Naive thymus-derived CD4-positive, alpha-beta T cell (primary cell): ENCODE measurements around the gene CCDC172. TPM values are rescaled to one million over a fixed set of nuclear protein-coding genes. Genes with fewer than 3 reads are reported as not detected.

ENCODE experiments used
- ATAC-seq: fragments of 150-1000 bp; cut with Tn5 transposase; 2 replicates; pipeline ENCODE4 v1.10.0; 2021; ENCODE audit warnings: mild to moderate bottlenecking, moderate library complexity
- CTCF ChIA-PET: fragments of 350-600 bp; sonication (Branson Sonifier 250); formaldehyde crosslinking; loops from one replicate; lab custom pipeline; 2021; ENCODE audit warnings: antibody characterized with exemption; lab: Charles Lee
- POLR2A ChIA-PET: fragments of 350-600 bp; sonication (Branson Sonifier 250); formaldehyde crosslinking; loops from one replicate; lab custom pipeline; 2021; ENCODE audit warnings: antibody characterized with exemption, inconsistent platforms; lab: Charles Lee
- DNase-seq, 9 donors: peaks; one replicate each; pipeline versions ENCODE4 v3.0.0 to v3.0.0-alpha.2; 2020 to 2022; ENCODE audit warnings: mixed read lengths in 1 of 9
- H3K27ac ChIP-seq: one replicate; pipeline ENCODE4 v1.7.0; 2013; ENCODE audit warnings: mild to moderate bottlenecking, low read depth, low read length, moderate library complexity
- H3K27me3 ChIP-seq, 2 donors: one replicate each; pipeline ENCODE4 v1.7.0; 2013; ENCODE audit warnings: low read length in 2 of 2, mild to moderate bottlenecking in 2 of 2, moderate library complexity in 2 of 2; ENCODE audit not compliant: control insufficient read depth in 2 of 2, insufficient read depth in 2 of 2
- H3K36me3 ChIP-seq, 3 experiments: 1 replicate in 2 of 3; 2 replicates in 1 of 3; pipeline ENCODE4 v1.7.0; 2013; ENCODE audit warnings: low read length in 3 of 3, mild to moderate bottlenecking in 3 of 3, moderate library complexity in 1 of 3; ENCODE audit not compliant: insufficient read depth in 3 of 3, control insufficient read depth in 2 of 3
- H3K4me1 ChIP-seq, 2 donors: one replicate each; pipeline ENCODE4 v1.7.0; 2013; ENCODE audit warnings: low read length in 2 of 2, mild to moderate bottlenecking in 2 of 2, moderate library complexity in 1 of 2; ENCODE audit not compliant: control insufficient read depth in 2 of 2, insufficient read depth in 2 of 2
- H3K4me3 ChIP-seq: 2 replicates; pipeline ENCODE4 v1.7.0; 2013; ENCODE audit warnings: mild to moderate bottlenecking, low read length
- H3K9me3 ChIP-seq, 3 experiments: 1 replicate in 2 of 3; 2 replicates in 1 of 3; pipeline ENCODE4 v1.7.0; 2013; ENCODE audit warnings: low read length in 3 of 3; ENCODE audit not compliant: control insufficient read depth in 2 of 3
- H3K27ac Mint-ChIP-seq, 9 donors: one replicate each; pipeline ENCODE4 v1.8.0; 2020 to 2022; ENCODE audit warnings: mixed read lengths in 9 of 9, mild to moderate bottlenecking in 8 of 9, moderate library complexity in 5 of 9, inconsistent platforms in 2 of 9
- H3K27me3 Mint-ChIP-seq, 5 donors: one replicate each; pipeline ENCODE4 v1.8.0; 2021 to 2022; ENCODE audit warnings: mixed read lengths in 5 of 5, mild to moderate bottlenecking in 1 of 5
- H3K36me3 Mint-ChIP-seq, 5 donors: one replicate each; pipeline ENCODE4 v1.8.0; 2020 to 2022; ENCODE audit warnings: mixed read lengths in 5 of 5, mild to moderate bottlenecking in 3 of 5, inconsistent platforms in 1 of 5
- H3K4me1 Mint-ChIP-seq, 7 donors: one replicate each; pipeline ENCODE4 v1.8.0; 2020 to 2022; ENCODE audit warnings: mixed read lengths in 7 of 7, mild to moderate bottlenecking in 3 of 7, inconsistent platforms in 1 of 7
- H3K4me3 Mint-ChIP-seq, 10 donors: one replicate each; pipeline ENCODE4 v1.8.0; 2020 to 2022; ENCODE audit warnings: mild to moderate bottlenecking in 10 of 10, mixed read lengths in 10 of 10, moderate library complexity in 6 of 10, inconsistent platforms in 2 of 10
- H3K9me3 Mint-ChIP-seq, 11 donors: one replicate each; pipeline ENCODE4 v1.8.0; 2020 to 2022; ENCODE audit warnings: mixed read lengths in 11 of 11, mild to moderate bottlenecking in 4 of 11, inconsistent platforms in 1 of 11, moderate library complexity in 1 of 11
- intact Hi-C, 2 donors: fragments of 100-400 bp; cut with micrococcal nuclease; formaldehyde crosslinking; loops; one replicate each; pipeline ENCODE4 v1.15.1; 2023
- polyA plus RNA-seq, 2 donors: library from polyadenylated mRNA; unstranded; fragments of 300-500 nt; fragmentation: Illumina TruSeq; gene quantifications; one replicate each; pipeline ENCODE4 v1.2.3, GENCODE V29; 2021
- total RNA-seq, 6 experiments: library from RNA in 5 of 6; stranded (reverse) in 5 of 6; gene quantifications; 1 replicate in 5 of 6; 2 replicates in 1 of 6; pipeline ENCODE4 v1.2.3 and lab custom pipeline; 2021 to 2026

The CCDC172 gene
- total and polyA plus RNA-seq, 7 experiments from 2014 or later, result not detected

DNA sequence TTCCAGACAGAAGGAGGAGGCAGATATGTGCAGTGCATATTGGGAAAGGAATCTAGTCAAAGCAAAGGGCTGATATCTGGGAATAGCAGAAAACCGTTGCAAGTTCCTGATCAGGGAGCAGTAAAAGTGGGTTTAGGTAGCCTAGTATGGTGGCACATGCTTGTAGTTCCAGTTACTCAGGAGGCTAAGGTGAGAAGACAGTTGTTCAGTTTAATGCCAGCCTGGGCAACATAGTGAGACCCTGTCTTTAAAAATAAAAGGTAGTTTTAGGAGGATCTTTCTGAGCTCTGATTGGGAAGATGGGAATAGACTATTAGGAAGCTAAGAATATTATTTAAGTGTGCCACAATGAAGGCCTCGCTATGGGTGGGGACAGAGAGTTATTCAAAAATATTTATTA lies 1.7 kb downstream of the CCDC172 start:
- Mint-ChIP-seq H3K4me3 (no peak overlapping the region), H3K27me3 (peaks cover 0 to 12% (median 7%) of the 10 kb centered on the region in 5 donors), H3K36me3 (no peaks in the 10 kb centered on the region), H3K4me1 (no peaks in the 10 kb centered on the region), H3K27ac (no peak overlapping the region), H3K9me3 (peaks cover 0 to 2% (median 0%) of the 10 kb centered on the region in 11 donors)
- no peaks in the 10 kb centered on the region for H3K27me3 ChIP-seq
- ChIA-PET POLR2A (no interaction called here), CTCF (no interaction called here)
- intact Hi-C loops, result no loop called here
- H3K27ac ChIP-seq, result no peak overlapping the region
- H3K9me3 ChIP-seq, result no peaks in the 10 kb centered on the region
- H3K36me3 ChIP-seq, result no peaks in the 10 kb centered on the region
- DNase-seq, result no peak
- no peak for ATAC-seq
- H3K4me3 ChIP-seq, result no peak overlapping the region
- no peaks in the 10 kb centered on the region for H3K4me1 ChIP-seq

- intact Hi-C loops, result no loop called here
- ATAC-seq (no peak), DNase-seq (no peak)
- Histone ChIP-seq H3K4me1 (no peaks in the 10 kb centered on the region), H3K36me3 (no peaks in the 10 kb centered on the region), H3K9me3 (no peaks in the 10 kb centered on the region), H3K4me3 (no peak overlapping the region), H3K27me3 (no peaks in the 10 kb centered on the region), H3K27ac (no peak overlapping the region)
- Mint-ChIP-seq H3K27me3 (peaks cover 0 to 11% (median 7%) of the 10 kb centered on the region in 5 donors), H3K4me1 (no peaks in the 10 kb centered on the region), H3K36me3 (no peaks in the 10 kb centered on the region), H3K27ac (no peak overlapping the region), H3K9me3 (peaks cover 0 to 4% (median 0%) of the 10 kb centered on the region in 11 donors), H3K4me3 (no peak overlapping the region)
- ChIA-PET POLR2A (no interaction called here), CTCF (no interaction called here)
These were observed 4.9 kb downstream of the CCDC172 start for GRCh38 chr10:116329153-116329552.

DNA sequence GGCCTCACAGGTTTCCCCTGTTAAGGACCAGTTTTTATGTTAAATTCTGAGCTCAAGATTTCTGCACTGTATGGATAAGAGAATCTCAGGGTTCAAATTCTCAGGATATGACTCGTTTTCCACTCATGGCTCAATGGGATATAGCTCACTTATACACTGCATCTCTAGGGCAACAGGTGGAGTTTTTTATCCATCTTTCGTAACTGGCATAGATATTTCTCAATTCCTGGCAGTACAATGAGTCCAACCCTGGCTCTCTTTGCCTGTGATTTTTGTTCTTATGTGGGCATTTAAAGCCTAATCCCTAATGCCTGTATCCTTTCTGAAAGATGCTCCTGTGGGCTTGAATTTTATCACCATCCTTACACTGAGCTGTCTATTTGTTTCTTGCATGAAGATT lies 7.6 kb downstream of the CCDC172 start:
- H3K36me3 Mint-ChIP-seq, result no peaks in the 10 kb centered on the region
- no peak overlapping the region for H3K27ac Mint-ChIP-seq
- ChIA-PET CTCF (no interaction called here), POLR2A (no interaction called here)
- Histone ChIP-seq H3K9me3 (no peaks in the 10 kb centered on the region), H3K4me1 (no peaks in the 10 kb centered on the region), H3K36me3 (no peaks in the 10 kb centered on the region), H3K27ac (no peak overlapping the region), H3K27me3 (no peaks in the 10 kb centered on the region), H3K4me3 (no peak overlapping the region)
- H3K4me1 Mint-ChIP-seq, result no peaks in the 10 kb centered on the region
- ATAC-seq (no peak), DNase-seq (no peak)
- no peaks in the 10 kb centered on the region for H3K27me3 Mint-ChIP-seq
- H3K4me3 Mint-ChIP-seq, result no peak overlapping the region
- peaks cover 0 to 4% (median 0%) of the 10 kb centered on the region in 11 donors for H3K9me3 Mint-ChIP-seq
- intact Hi-C loops, result no loop called here

- no peak overlapping the region for H3K27ac Mint-ChIP-seq
These were observed 12.6 kb downstream of the CCDC172 start for GRCh38 chr10:116336866-116337265.

DNA sequence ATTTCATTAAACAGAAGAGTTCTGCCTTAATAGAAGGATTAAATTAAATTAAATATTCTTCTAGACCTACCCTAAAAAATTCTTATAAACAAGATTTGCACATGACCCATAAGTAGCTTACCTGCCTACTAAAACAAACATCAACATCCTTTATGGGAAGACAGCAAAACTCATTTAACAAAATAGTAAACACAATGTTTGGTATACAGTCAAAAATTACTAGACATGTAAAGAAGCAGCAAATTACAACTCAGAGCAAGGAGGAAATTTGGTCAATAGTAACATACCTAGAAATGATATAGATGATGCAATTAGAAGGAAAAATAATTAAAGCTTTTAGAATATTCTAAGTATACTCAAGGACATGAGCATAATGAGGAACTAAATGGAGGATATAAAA lies 27.9 kb downstream of the CCDC172 start:
- Histone ChIP-seq H3K4me1 (no peaks in the 10 kb centered on the region), H3K27me3 (no peaks in the 10 kb centered on the region), H3K4me3 (no peak overlapping the region), H3K9me3 (peaks cover 0 to 5% (median 0%) of the 10 kb centered on the region in 3 experiments), H3K36me3 (no peaks in the 10 kb centered on the region), H3K27ac (no peak overlapping the region)
- H3K4me3 Mint-ChIP-seq, result no peak overlapping the region
- POLR2A ChIA-PET, result no interaction called here
- intact Hi-C loops, result no loop called here
- no peaks in the 10 kb centered on the region for H3K36me3 Mint-ChIP-seq
- CTCF ChIA-PET, result no interaction called here
- H3K4me1 Mint-ChIP-seq, result no peaks in the 10 kb centered on the region
- no peak overlapping the region for H3K27ac Mint-ChIP-seq
- ATAC-seq (no peak), DNase-seq (no peak)
- peaks cover 0 to 7% (median 0%) of the 10 kb centered on the region in 5 donors for H3K27me3 Mint-ChIP-seq
- H3K9me3 Mint-ChIP-seq, result peaks cover 0 to 18% (median 7%) of the 10 kb centered on the region in 11 donors

More at GRCh38 chr10:116336866-116337265, 12.6 kb downstream of the CCDC172 start:
- ChIA-PET POLR2A (interaction anchor here (0.6 kb wide), 1 partner anchor 11 kb away, joined by 11 read pairs; no protein-coding TSS in a partner anchor), CTCF (interaction anchor here (0.6 kb wide), 1 partner anchor 48 kb away, joined by 5 read pairs; no protein-coding TSS in a partner anchor)
- Mint-ChIP-seq H3K27me3 (peaks cover 0 to 7% (median 0%) of the 10 kb centered on the region in 5 donors), H3K9me3 (peaks cover 0 to 4% (median 0%) of the 10 kb centered on the region in 11 donors), H3K36me3 (no peaks in the 10 kb centered on the region), H3K4me3 (no peak overlapping the region), H3K4me1 (no peaks in the 10 kb centered on the region)
- Histone ChIP-seq H3K4me1 (no peaks in the 10 kb centered on the region), H3K9me3 (no peaks in the 10 kb centered on the region), H3K36me3 (no peaks in the 10 kb centered on the region), H3K27me3 (no peaks in the 10 kb centered on the region), H3K4me3 (no peak overlapping the region), H3K27ac (no peak overlapping the region)
- DNase-seq, result no peak
- intact Hi-C loops, result no loop called here
- ATAC-seq, result no peak

- H3K36me3 ChIP-seq, result no peaks in the 10 kb centered on the region
- H3K36me3 Mint-ChIP-seq, result no peaks in the 10 kb centered on the region
- H3K27me3 ChIP-seq, result no peaks in the 10 kb centered on the region
- ATAC-seq (no peak), DNase-seq (no peak)
- no peak overlapping the region for H3K4me3 ChIP-seq
- peaks cover 0 to 7% (median 0%) of the 10 kb centered on the region in 5 donors for H3K27me3 Mint-ChIP-seq
- intact Hi-C loops, result no loop called here
- no peak overlapping the region for H3K27ac ChIP-seq
- no peaks in the 10 kb centered on the region for H3K4me1 Mint-ChIP-seq
- no peaks in the 10 kb centered on the region for H3K4me1 ChIP-seq
- H3K27ac Mint-ChIP-seq, result no peak overlapping the region
- CTCF ChIA-PET, result interaction anchor here (0.6 kb wide), 1 partner anchor 1341 kb away, joined by 3 read pairs; no protein-coding TSS in a partner anchor
- H3K9me3 ChIP-seq, result peaks cover 0 to 5% (median 0%) of the 10 kb centered on the region in 3 experiments
- H3K9me3 Mint-ChIP-seq, result peaks cover 0 to 18% (median 7%) of the 10 kb centered on the region in 11 donors
- no peak overlapping the region for H3K4me3 Mint-ChIP-seq
- POLR2A ChIA-PET, result no interaction called here
These were observed 29.6 kb downstream of the CCDC172 start for GRCh38 chr10:116353817-116354216.

GRCh38 chr10:116355341-116355740 lies 31.1 kb downstream of the CCDC172 start:
- no peaks in the 10 kb centered on the region for H3K36me3 ChIP-seq
- peaks cover 0 to 5% (median 0%) of the 10 kb centered on the region in 3 experiments for H3K9me3 ChIP-seq
- H3K4me1 ChIP-seq, result no peaks in the 10 kb centered on the region
- POLR2A ChIA-PET, result no interaction called here
- DNase-seq (no peak), ATAC-seq (no peak)
- intact Hi-C loops, result no loop called here
- H3K4me3 Mint-ChIP-seq, result no peak overlapping the region
- no peaks in the 10 kb centered on the region for H3K36me3 Mint-ChIP-seq
- H3K27ac ChIP-seq, result no peak overlapping the region
- peaks cover 0 to 2% (median 0%) of the 10 kb centered on the region in 5 donors for H3K27me3 Mint-ChIP-seq
- no peaks in the 10 kb centered on the region for H3K4me1 Mint-ChIP-seq
- CTCF ChIA-PET, result no interaction called here
- H3K9me3 Mint-ChIP-seq, result peaks cover 0 to 12% (median 3%) of the 10 kb centered on the region in 11 donors
- H3K27ac Mint-ChIP-seq, result no peak overlapping the region
- H3K27me3 ChIP-seq, result no peaks in the 10 kb centered on the region
- H3K4me3 ChIP-seq, result no peak overlapping the region
